B cell (primary cell): Measurements from ENCODE around the gene FCN1. TPM values are rescaled to one million over a fixed set of nuclear protein-coding genes. Genes with fewer than 3 reads are reported as not detected.

Experiments used
- ATAC-seq: fragments of 200-7000 bp; cut with Tn5 transposase; one replicate; pipeline ENCODE4 v1.10.0; 2021; ENCODE audit warnings: low read depth, mild to moderate bottlenecking, moderate number of reproducible peaks, moderate library complexity
- CTCF ChIA-PET: fragments of 350-600 bp; sonication (Branson Sonifier 250); formaldehyde crosslinking; loops from one replicate; lab custom pipeline; 2021; ENCODE audit warnings: antibody characterized with exemption, inconsistent platforms; lab: Charles Lee
- POLR2A ChIA-PET: fragments of 350-600 bp; sonication (Branson Sonifier 250); formaldehyde crosslinking; loops from one replicate; lab custom pipeline; 2021; ENCODE audit warnings: antibody characterized with exemption; lab: Charles Lee
- DNase-seq: peaks from one replicate; pipeline ENCODE4 v3.0.0; 2013
- H2AFZ ChIP-seq: 2 replicates; pipeline ENCODE4 v1.6.1; 2012; ENCODE audit warnings: mild to moderate bottlenecking, low read depth, low read length; ENCODE audit not compliant: insufficient read depth, poor library complexity, severe bottlenecking
- H3K27ac ChIP-seq, 2 donors: 1 replicate in 1 of 2; 2 replicates in 1 of 2; pipeline ENCODE4 v1.5.1; 2012 to 2013; ENCODE audit warnings: low read length in 2 of 2, mild to moderate bottlenecking in 2 of 2, moderate library complexity in 1 of 2
- H3K27me3 ChIP-seq, 4 experiments: fragments of 200-600 bp in 1 of 4; sonication (generic) in 1 of 4; replicated peaks in 1 of 4; 1 replicate in 2 of 4; 2 replicates in 2 of 4; pipeline versions ENCODE4 v1.6.1 to v1.7.0; 2013 to 2016; ENCODE audit warnings: low read length in 3 of 4, mild to moderate bottlenecking in 2 of 4, mixed read lengths in 1 of 4, moderate library complexity in 1 of 4; ENCODE audit not compliant: insufficient read depth in 4 of 4, control insufficient read depth in 3 of 4; ENCODE audit errors: control extremely low read depth in 1 of 4
- H3K36me3 ChIP-seq, 2 experiments: replicated peaks in 1 of 2; 1 replicate in 1 of 2; 2 replicates in 1 of 2; pipeline versions ENCODE4 v1.6.1 to v1.7.1; 2013; ENCODE audit warnings: low read length in 1 of 2; ENCODE audit not compliant: insufficient read depth in 2 of 2, control insufficient read depth in 1 of 2; ENCODE audit errors: control extremely low read depth in 1 of 2, extremely low read depth in 1 of 2
- H3K4me1 ChIP-seq, 2 donors: fragments of 200-600 bp in 1 of 2; sonication (generic) in 1 of 2; 1 replicate in 1 of 2; 2 replicates in 1 of 2; pipeline versions ENCODE4 v1.5.1 to v1.6.1; 2013 to 2017; ENCODE audit warnings: low read length in 2 of 2; ENCODE audit not compliant: control insufficient read depth in 2 of 2, insufficient read depth in 2 of 2
- H3K4me2 ChIP-seq: replicated peaks from 2 replicates; pipeline ENCODE3; 2012; ENCODE audit warnings: mild to moderate bottlenecking, low read depth, low read length; ENCODE audit not compliant: poor library complexity, severe bottlenecking
- H3K4me3 ChIP-seq, 5 experiments: fragments of 200-600 bp in 1 of 5; sonication (generic) in 1 of 5; 1 replicate in 3 of 5; 2 replicates in 2 of 5; pipeline versions ENCODE4 v1.5.1 to v1.7.0; 2011 to 2016; ENCODE audit warnings: low read length in 4 of 5, mild to moderate bottlenecking in 4 of 5, low read depth in 2 of 5, control low read depth in 1 of 5, moderate library complexity in 1 of 5; ENCODE audit not compliant: insufficient read depth in 1 of 5; ENCODE audit errors: control extremely low read depth in 1 of 5, extremely low read depth in 1 of 5
- H3K79me2 ChIP-seq: fragments of 200-600 bp; sonication (generic); one replicate; pipeline ENCODE4 v1.6.0; 2016; ENCODE audit warnings: low read length; ENCODE audit not compliant: control insufficient read depth, insufficient read depth
- H3K9ac ChIP-seq: fragments of 200-600 bp; sonication (generic); 2 replicates; pipeline ENCODE4 v1.6.1; 2017; ENCODE audit warnings: mild to moderate bottlenecking, low read length, moderate library complexity
- H3K9me3 ChIP-seq, 3 donors: one replicate each; pipeline versions ENCODE4 v1.6.1 to v1.7.1; 2013; ENCODE audit warnings: low read length in 2 of 3; ENCODE audit not compliant: control insufficient read depth in 2 of 3, insufficient read depth in 1 of 3; ENCODE audit errors: control extremely low read depth in 1 of 3
- H4K20me1 ChIP-seq: 2 replicates; pipeline ENCODE4 v1.6.0; 2012; ENCODE audit warnings: mild to moderate bottlenecking, low read length; ENCODE audit not compliant: insufficient read depth, control insufficient read depth, poor library complexity, severe bottlenecking
- H3K27ac Mint-ChIP-seq: one replicate; pipeline ENCODE4 v1.8.0; 2021; ENCODE audit warnings: mixed read lengths
- H3K27me3 Mint-ChIP-seq: one replicate; pipeline ENCODE4 v1.8.0; 2021; ENCODE audit warnings: mixed read lengths
- H3K4me1 Mint-ChIP-seq: one replicate; pipeline ENCODE4 v1.8.0; 2021; ENCODE audit warnings: mixed read lengths
- H3K4me3 Mint-ChIP-seq: one replicate; pipeline ENCODE4 v1.8.0; 2021; ENCODE audit warnings: mixed read lengths
- H3K9me3 Mint-ChIP-seq: one replicate; pipeline ENCODE4 v1.8.0; 2022; ENCODE audit warnings: mixed read lengths; ENCODE audit not compliant: insufficient read depth
- EZH2 ChIP-seq: IDR thresholded peaks from 2 replicates; pipeline ENCODE4 v1.6.1; 2012; ENCODE audit warnings: borderline replicate concordance, low read depth, mild to moderate bottlenecking, moderate library complexity, low read length; ENCODE audit not compliant: insufficient read depth, poor library complexity, severe bottlenecking
- WGBS: methylation state at CpG from one replicate; pipeline ENCODE4 v1.1.5; 2013; ENCODE audit warnings: missing lambda C conversion rate; ENCODE audit not compliant: insufficient coverage; 5-methylcytosine and 5-hydroxymethylcytosine counted together
- intact Hi-C: fragments of 100-400 bp; cut with micrococcal nuclease; formaldehyde crosslinking; loops from one replicate; pipeline ENCODE4 v1.10.0; 2022
- polyA plus RNA-seq: library from polyadenylated mRNA; depleted of rRNA; stranded (reverse); fragments of >200 nt; gene quantifications from 2 replicates; pipeline ENCODE4 v1.2.3, GENCODE V29; 2012
- total RNA-seq, 2 donors: library from RNA; stranded (reverse); fragments of 120-200 nt in 1 of 2; gene quantifications; 1 replicate in 1 of 2; 2 replicates in 1 of 2; pipeline versions ENCODE4 v1.2.3 to v1.2.4, GENCODE V29; 2013 to 2022
- TF ChIP-seq, protein P1 (sequence below): fragments of 200-600 bp; IDR thresholded peaks from one replicate; pipeline ENCODE4 v1.8.0; 2022; ENCODE audit warnings: antibody characterized with exemption, mild to moderate bottlenecking

Gene FCN1
- total and polyA plus RNA-seq, 2 donors (not counting 1 experiment from before 2014, with no cell fraction given) = 2.2 to 20.6 TPM

GRCh38 chr9:134899818-134900217, 17.9 kb downstream of the FCN1 start:
- no CpG with 5 or more reads among the region's 1 CpG for WGBS
- DNase-seq = no peak
- no peak overlapping the region for H3K4me2 ChIP-seq
- peaks cover 0 to 8% (median 2%) of the 10 kb centered on the region in 4 experiments for H3K27me3 ChIP-seq
- H3K27me3 Mint-ChIP-seq = peaks cover 30% of the 10 kb centered on the region
- no peaks in the 10 kb centered on the region for H3K4me1 Mint-ChIP-seq
- no peak for TF ChIP-seq EZH2
- TF ChIP-seq, protein P1, sequence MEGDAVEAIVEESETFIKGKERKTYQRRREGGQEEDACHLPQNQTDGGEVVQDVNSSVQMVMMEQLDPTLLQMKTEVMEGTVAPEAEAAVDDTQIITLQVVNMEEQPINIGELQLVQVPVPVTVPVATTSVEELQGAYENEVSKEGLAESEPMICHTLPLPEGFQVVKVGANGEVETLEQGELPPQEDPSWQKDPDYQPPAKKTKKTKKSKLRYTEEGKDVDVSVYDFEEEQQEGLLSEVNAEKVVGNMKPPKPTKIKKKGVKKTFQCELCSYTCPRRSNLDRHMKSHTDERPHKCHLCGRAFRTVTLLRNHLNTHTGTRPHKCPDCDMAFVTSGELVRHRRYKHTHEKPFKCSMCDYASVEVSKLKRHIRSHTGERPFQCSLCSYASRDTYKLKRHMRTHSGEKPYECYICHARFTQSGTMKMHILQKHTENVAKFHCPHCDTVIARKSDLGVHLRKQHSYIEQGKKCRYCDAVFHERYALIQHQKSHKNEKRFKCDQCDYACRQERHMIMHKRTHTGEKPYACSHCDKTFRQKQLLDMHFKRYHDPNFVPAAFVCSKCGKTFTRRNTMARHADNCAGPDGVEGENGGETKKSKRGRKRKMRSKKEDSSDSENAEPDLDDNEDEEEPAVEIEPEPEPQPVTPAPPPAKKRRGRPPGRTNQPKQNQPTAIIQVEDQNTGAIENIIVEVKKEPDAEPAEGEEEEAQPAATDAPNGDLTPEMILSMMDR = no peak
- ATAC-seq = no peak
- H3K4me3 ChIP-seq = no peak overlapping the region
- no peak overlapping the region for H3K4me3 Mint-ChIP-seq
- no peaks in the 10 kb centered on the region for H4K20me1 ChIP-seq
- no peaks in the 10 kb centered on the region for H3K4me1 ChIP-seq
- ChIA-PET POLR2A (no interaction called here), CTCF (no interaction called here)
- peaks cover 8% of the 10 kb centered on the region for H3K9me3 Mint-ChIP-seq
- H3K9me3 ChIP-seq = peaks cover 0 to 15% (median 9%) of the 10 kb centered on the region in 3 donors
- intact Hi-C loops = no loop called here
- no peak overlapping the region for H3K9ac ChIP-seq
- no peaks in the 10 kb centered on the region for H3K79me2 ChIP-seq
- no peaks in the 10 kb centered on the region for H3K36me3 ChIP-seq
- no peak overlapping the region for H3K27ac Mint-ChIP-seq
- H3K27ac ChIP-seq = no peak overlapping the region
- H2AFZ ChIP-seq = no peak overlapping the region

- peaks cover 0 to 15% (median 15%) of the 10 kb centered on the region in 3 donors for H3K9me3 ChIP-seq
- H3K4me2 ChIP-seq = no peak overlapping the region
- TF ChIP-seq, protein P1 = no peak
- TF ChIP-seq EZH2 = no peak
- no peak overlapping the region for H3K4me3 Mint-ChIP-seq
- DNase-seq (no peak), ATAC-seq (no peak)
- peaks cover 0 to 10% (median 5%) of the 10 kb centered on the region in 4 experiments for H3K27me3 ChIP-seq
- H3K4me1 ChIP-seq = no peaks in the 10 kb centered on the region
- H3K27ac ChIP-seq = no peak overlapping the region
- no peak overlapping the region for H3K27ac Mint-ChIP-seq
- peaks cover 30% of the 10 kb centered on the region for H3K27me3 Mint-ChIP-seq
- no peak overlapping the region for H3K4me3 ChIP-seq
- H3K4me1 Mint-ChIP-seq = no peaks in the 10 kb centered on the region
- no peaks in the 10 kb centered on the region for H4K20me1 ChIP-seq
- no peak overlapping the region for H3K9ac ChIP-seq
- H2AFZ ChIP-seq = no peak overlapping the region
- H3K36me3 ChIP-seq = no peaks in the 10 kb centered on the region
- intact Hi-C loops = no loop called here
- H3K9me3 Mint-ChIP-seq = peaks cover 8% of the 10 kb centered on the region
- no peaks in the 10 kb centered on the region for H3K79me2 ChIP-seq
- POLR2A ChIA-PET = no interaction called here
- CTCF ChIA-PET = no interaction called here
- WGBS = 100% methylated on average over 1 of the region's 3 CpGs
Observed at GRCh38 chr9:134899168-134899567, 18.5 kb downstream of the FCN1 start.
